Activated T-helper 17 cell treated with anti-CD3 and anti-CD28 coated beads, Interleukin-2, amount 50 U/mL, for 72 hours (primary cell): ENCODE measurements around the gene EML1. TPM values are rescaled to one million over a fixed set of nuclear protein-coding genes. Genes with fewer than 3 reads are reported as not detected.
A peak's percentile ranks its signal among the peaks of the same experiment; 100 is the strongest.
"Not testable (repeated sequence)": the region's sequence is repeated elsewhere in the genome, so short reads cannot be mapped to it uniquely, and the experiment has no call there.

ENCODE experiments used
- ATAC-seq: fragments of 150-1000 bp; cut with Tn5 transposase; replicated peaks from 2 replicates; pipeline ENCODE4 v1.10.0; 2021; ENCODE audit warnings: mild to moderate bottlenecking, moderate library complexity
- H3K27ac Mint-ChIP-seq: one replicate; pipeline ENCODE4 v1.8.0; 2022; ENCODE audit warnings: mixed read lengths
- H3K27me3 Mint-ChIP-seq: one replicate; pipeline ENCODE4 v1.8.0; 2022; ENCODE audit warnings: mixed read lengths
- H3K36me3 Mint-ChIP-seq: one replicate; pipeline ENCODE4 v1.8.0; 2022; ENCODE audit warnings: low read depth, mild to moderate bottlenecking, mixed read lengths
- H3K4me1 Mint-ChIP-seq: one replicate; pipeline ENCODE4 v1.8.0; 2022; ENCODE audit warnings: mixed read lengths
- H3K4me3 Mint-ChIP-seq: one replicate; pipeline ENCODE4 v1.8.0; 2022; ENCODE audit warnings: mild to moderate bottlenecking, mixed read lengths
- H3K9me3 Mint-ChIP-seq: one replicate; pipeline ENCODE4 v1.8.0; 2022; ENCODE audit warnings: mixed read lengths
- total RNA-seq, 2 donors: library from RNA; stranded (reverse); gene quantifications; one replicate each; pipeline ENCODE4 v1.2.3, GENCODE V29; 2022

The EML1 gene
- total RNA-seq, 2 donors from 2014 or later = 0.54 to 3.6 TPM

GRCh38 chr14:99752486-99753121, 40.6 kb upstream of the EML1 start:
- no peaks in the 10 kb centered on the region for H3K36me3 Mint-ChIP-seq
- no peaks in the 10 kb centered on the region for H3K9me3 Mint-ChIP-seq
- H3K4me1 Mint-ChIP-seq = peaks cover 15% of the 10 kb centered on the region
- no peak overlapping the region for H3K27ac Mint-ChIP-seq
- H3K27me3 Mint-ChIP-seq = peaks cover 34% of the 10 kb centered on the region
- H3K4me3 Mint-ChIP-seq = no peak overlapping the region
- no peak for ATAC-seq

DNA sequence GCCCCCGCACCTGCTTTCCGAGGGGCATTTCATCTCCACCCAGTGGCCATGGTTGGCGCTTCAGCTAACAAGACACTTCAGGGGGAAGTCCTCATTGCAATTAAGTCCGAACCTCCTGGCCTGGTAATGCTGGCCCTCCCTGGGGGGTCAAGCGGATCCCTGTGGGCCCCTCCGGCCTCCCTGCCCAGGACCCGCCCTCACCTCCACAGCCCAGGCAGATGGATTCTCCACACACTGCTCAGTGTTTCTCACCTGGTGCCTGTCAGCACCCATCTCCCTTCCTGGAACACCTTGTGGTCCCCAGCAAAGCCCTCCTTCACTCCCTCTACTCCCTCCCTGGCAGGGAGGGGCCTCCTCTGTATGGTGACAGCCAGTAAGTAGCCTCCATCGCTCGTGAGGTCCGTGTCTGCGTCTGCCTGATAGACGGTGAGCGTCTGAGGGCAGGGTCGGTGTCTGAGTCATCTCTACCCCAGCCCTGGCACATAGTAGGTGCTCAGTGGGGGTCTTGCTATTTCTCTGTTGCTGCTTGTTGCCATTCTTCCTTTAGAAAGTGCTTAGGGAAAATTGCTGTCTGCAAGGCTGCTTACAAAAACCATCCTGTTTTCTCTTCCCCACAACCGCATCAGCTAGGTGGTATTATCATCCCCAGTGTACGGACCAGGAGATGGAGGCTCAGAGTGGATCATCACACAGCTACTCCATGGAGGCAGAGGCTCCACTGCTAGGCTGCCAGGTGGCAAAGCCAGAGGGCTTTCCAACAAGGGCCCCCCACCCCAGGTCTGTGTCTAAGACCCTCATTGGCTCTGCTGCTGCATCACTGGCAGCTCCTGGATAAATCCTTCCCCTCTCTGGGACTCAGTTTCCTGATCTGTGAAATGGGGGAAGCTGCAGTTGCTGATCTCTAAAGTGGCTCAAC, 39.7 kb upstream of the EML1 start:
- peaks cover 15% of the 10 kb centered on the region for H3K4me1 Mint-ChIP-seq
- peak overlapping the region; percentile 26 for H3K4me3 Mint-ChIP-seq
- no peak for ATAC-seq
- H3K9me3 Mint-ChIP-seq = no peaks in the 10 kb centered on the region
- no peaks in the 10 kb centered on the region for H3K36me3 Mint-ChIP-seq
- peaks cover 33% of the 10 kb centered on the region for H3K27me3 Mint-ChIP-seq
- peak overlapping the region; percentile 50 for H3K27ac Mint-ChIP-seq

GRCh38 chr14:99754141-99755067, 38.8 kb upstream of the EML1 start:
- Mint-ChIP-seq H3K9me3 (no peaks in the 10 kb centered on the region), H3K36me3 (no peaks in the 10 kb centered on the region), H3K4me1 (peaks cover 15% of the 10 kb centered on the region), H3K27me3 (peaks cover 32% of the 10 kb centered on the region), H3K27ac (peak overlapping the region; percentile 50), H3K4me3 (peak overlapping the region; percentile 26)
- peak; percentile 76 for ATAC-seq

- H3K4me3 Mint-ChIP-seq = no peak overlapping the region
- H3K4me1 Mint-ChIP-seq = peaks cover 15% of the 10 kb centered on the region
- no peaks in the 10 kb centered on the region for H3K36me3 Mint-ChIP-seq
- H3K27ac Mint-ChIP-seq = no peak overlapping the region
- H3K9me3 Mint-ChIP-seq = no peaks in the 10 kb centered on the region
- H3K27me3 Mint-ChIP-seq = peaks cover 34% of the 10 kb centered on the region
- ATAC-seq = no peak
These were observed 38.2 kb upstream of the EML1 start for GRCh38 chr14:99755068-99755405.

- ATAC-seq = no peak
- Mint-ChIP-seq H3K4me1 (peaks cover 15% of the 10 kb centered on the region), H3K27me3 (peaks cover 31% of the 10 kb centered on the region), H3K27ac (no peak overlapping the region), H3K36me3 (no peaks in the 10 kb centered on the region), H3K9me3 (no peaks in the 10 kb centered on the region), H3K4me3 (no peak overlapping the region)
These were observed 37.3 kb upstream of the EML1 start for GRCh38 chr14:99755629-99756603.

GRCh38 chr14:99756796-99757195, 36.4 kb upstream of the EML1 start:
- no peak overlapping the region for H3K27ac Mint-ChIP-seq
- no peak overlapping the region for H3K4me3 Mint-ChIP-seq
- no peaks in the 10 kb centered on the region for H3K9me3 Mint-ChIP-seq
- peaks cover 11% of the 10 kb centered on the region for H3K4me1 Mint-ChIP-seq
- no peak for ATAC-seq
- no peaks in the 10 kb centered on the region for H3K36me3 Mint-ChIP-seq
- H3K27me3 Mint-ChIP-seq = peaks cover 23% of the 10 kb centered on the region

- Mint-ChIP-seq H3K27me3 (peaks cover 17% of the 10 kb centered on the region), H3K27ac (no peak overlapping the region), H3K4me3 (peak overlapping the region; percentile 26), H3K4me1 (peaks cover 11% of the 10 kb centered on the region), H3K36me3 (no peaks in the 10 kb centered on the region), H3K9me3 (no peaks in the 10 kb centered on the region)
- peak; percentile 64 for ATAC-seq
These were observed 35.7 kb upstream of the EML1 start for GRCh38 chr14:99757331-99758070.

DNA sequence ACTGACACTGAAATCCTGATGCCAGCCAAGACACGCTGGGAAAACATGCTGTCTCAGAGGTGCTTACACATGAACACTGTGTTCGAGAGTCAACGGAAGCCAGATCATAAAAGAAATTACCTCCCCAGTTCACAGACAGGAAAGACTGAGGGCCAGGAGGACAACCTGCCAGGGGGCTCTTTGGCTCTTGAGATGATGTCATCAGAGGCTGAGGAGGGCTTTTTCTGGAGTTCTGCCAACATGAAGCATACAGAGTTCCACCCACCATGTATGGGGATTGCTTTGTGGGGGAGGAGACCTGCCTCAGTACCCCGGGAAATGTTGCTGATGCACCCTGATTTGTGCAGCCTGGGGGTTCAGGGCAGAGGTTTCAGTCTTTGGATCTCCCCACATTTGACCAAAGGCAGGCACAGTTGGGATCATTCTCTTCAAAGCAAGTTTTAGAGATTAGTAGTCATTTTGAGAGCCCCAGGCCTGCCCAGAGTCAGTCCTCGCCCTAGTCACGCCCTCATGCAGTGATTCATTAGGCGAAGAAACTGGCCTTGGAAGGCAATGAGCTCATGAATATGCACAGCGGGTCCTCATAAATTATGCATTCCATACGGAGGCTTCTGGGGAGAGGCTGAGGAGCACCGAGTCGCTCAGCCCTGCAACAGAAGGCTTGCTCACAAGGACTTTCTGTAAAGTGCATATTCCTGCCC, 34.9 kb upstream of the EML1 start:
- Mint-ChIP-seq H3K4me1 (peaks cover 10% of the 10 kb centered on the region), H3K27ac (no peak overlapping the region), H3K4me3 (peak overlapping the region; percentile 26), H3K36me3 (no peaks in the 10 kb centered on the region), H3K27me3 (peaks cover 17% of the 10 kb centered on the region), H3K9me3 (no peaks in the 10 kb centered on the region)
- ATAC-seq = peak; percentile 72

- Mint-ChIP-seq H3K27ac (no peak overlapping the region), H3K4me1 (peaks cover 5% of the 10 kb centered on the region), H3K27me3 (peaks cover 11% of the 10 kb centered on the region), H3K36me3 (no peaks in the 10 kb centered on the region), H3K9me3 (no peaks in the 10 kb centered on the region), H3K4me3 (no peak overlapping the region)
- ATAC-seq = no peak
These were observed 34.2 kb upstream of the EML1 start for GRCh38 chr14:99758872-99759545.

DNA sequence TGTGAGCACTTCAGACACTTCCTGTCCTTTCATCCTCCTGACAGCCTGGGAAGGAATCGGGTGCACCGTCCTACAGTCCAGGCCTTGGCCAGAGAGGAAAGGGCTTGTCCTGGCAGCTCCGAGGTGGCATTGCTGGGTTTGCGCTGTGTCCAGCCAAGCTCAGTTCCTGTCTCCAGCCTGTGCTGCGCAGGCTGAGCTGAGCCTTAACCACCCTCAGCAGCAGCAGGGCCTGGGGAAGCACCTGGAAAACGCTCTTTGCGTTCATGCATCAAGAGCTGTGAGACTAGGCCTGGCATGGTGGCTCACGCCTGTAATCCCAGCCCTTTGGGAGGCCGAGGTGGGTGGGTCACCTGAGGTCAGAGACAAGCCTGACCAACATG, 33.7 kb upstream of the EML1 start:
- Mint-ChIP-seq H3K9me3 (no peaks in the 10 kb centered on the region), H3K36me3 (no peaks in the 10 kb centered on the region), H3K27me3 (peaks cover 9% of the 10 kb centered on the region), H3K4me1 (peaks cover 1% of the 10 kb centered on the region), H3K4me3 (no peak overlapping the region), H3K27ac (no peak overlapping the region)
- no peak for ATAC-seq

DNA sequence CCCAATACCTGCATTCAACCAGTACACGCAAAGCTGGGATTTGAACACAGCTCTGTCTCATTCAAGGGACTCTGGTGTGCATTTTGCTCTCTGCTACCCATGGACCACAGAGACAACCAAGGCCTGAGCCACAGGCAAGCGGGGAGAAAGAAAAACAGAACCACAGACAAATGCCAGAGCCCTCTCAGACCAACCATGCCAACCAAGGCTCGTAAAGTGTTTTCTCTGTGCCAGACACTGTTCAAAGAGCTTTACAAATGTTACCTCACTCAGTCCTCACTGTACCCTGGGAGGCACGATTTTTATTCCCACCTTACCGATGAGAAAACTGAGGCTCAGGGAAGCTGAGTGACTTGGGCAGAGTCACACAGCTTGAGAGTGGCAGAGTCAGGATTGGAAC, 32.4 kb upstream of the EML1 start:
- Mint-ChIP-seq H3K27ac (no peak overlapping the region), H3K27me3 (peaks cover 7% of the 10 kb centered on the region), H3K36me3 (no peaks in the 10 kb centered on the region), H3K4me1 (no peaks in the 10 kb centered on the region), H3K4me3 (no peak overlapping the region), H3K9me3 (no peaks in the 10 kb centered on the region)
- no peak for ATAC-seq

DNA sequence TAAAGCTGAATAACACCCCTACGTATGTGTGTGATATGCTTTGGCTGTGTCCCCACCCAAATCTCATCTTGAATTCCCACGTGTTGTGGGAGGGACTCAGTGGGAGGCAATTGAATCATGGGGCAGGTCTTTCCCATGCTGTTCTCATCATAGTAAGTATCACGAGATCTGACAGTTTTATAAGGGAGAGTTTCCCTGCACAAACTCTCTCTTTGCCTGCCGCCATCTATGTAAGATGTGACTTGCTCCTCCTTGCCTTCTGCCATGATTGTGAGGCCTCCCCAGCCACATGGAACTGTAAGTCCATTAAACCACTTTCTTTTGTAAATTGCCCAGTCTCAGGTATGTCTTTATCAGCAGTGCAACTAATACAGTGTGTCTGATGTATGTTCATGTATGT, 30.3 kb upstream of the EML1 start:
- H3K36me3 Mint-ChIP-seq, H3K4me3 Mint-ChIP-seq, ATAC-seq, H3K27ac Mint-ChIP-seq, H3K27me3 Mint-ChIP-seq, H3K9me3 Mint-ChIP-seq, H3K4me1 Mint-ChIP-seq: not testable (repeated sequence)
